NCI-H1694 treated with DMSO at 0.1 percent for 48 hours (cell line): ENCODE data around the gene APBB2.
"Not testable (repeated sequence)": the region's sequence is repeated elsewhere in the genome, so short reads cannot be mapped to it uniquely, and the experiment has no call there.

Source experiments
- DNase-seq: peaks from one replicate; lab custom pipeline; 2025; lab: John Stamatoyannopoulos, UW

The APBB2 gene

GRCh38 chr4:41156574-41156973, 57.8 kb downstream of the APBB2 start:
- DNase-seq, result no peak

GRCh38 chr4:41155194-41155830, 59.0 kb downstream of the APBB2 start:
- DNase-seq, result no peak

- no peak for DNase-seq
These were observed 59.5 kb downstream of the APBB2 start for GRCh38 chr4:41154814-41155177.

- DNase-seq, result no peak
These were observed 60.1 kb downstream of the APBB2 start for GRCh38 chr4:41154010-41154813.

- no peak for DNase-seq
These were observed 63.9 kb downstream of the APBB2 start for GRCh38 chr4:41150401-41150800.

- DNase-seq, result not testable (repeated sequence)
These were observed 64.8 kb downstream of the APBB2 start for GRCh38 chr4:41149568-41149967.

GRCh38 chr4:41148931-41149330, 65.4 kb downstream of the APBB2 start:
- no peak for DNase-seq

- no peak for DNase-seq
These were observed 66.0 kb downstream of the APBB2 start for GRCh38 chr4:41148292-41148691.

- not testable (repeated sequence) for DNase-seq
These were observed 66.8 kb downstream of the APBB2 start for GRCh38 chr4:41147570-41147969.

- DNase-seq, result no peak
These were observed 67.4 kb downstream of the APBB2 start for GRCh38 chr4:41146716-41147506.

- no peak for DNase-seq
These were observed 68.1 kb downstream of the APBB2 start for GRCh38 chr4:41146196-41146595.

GRCh38 chr4:41145571-41146078, 68.7 kb downstream of the APBB2 start:
- no peak for DNase-seq

- DNase-seq, result no peak
These were observed 69.5 kb downstream of the APBB2 start for GRCh38 chr4:41144812-41145211.

- no peak for DNase-seq
These were observed 70.3 kb downstream of the APBB2 start for GRCh38 chr4:41144040-41144379.

GRCh38 chr4:41143311-41144039, 70.9 kb downstream of the APBB2 start:
- no peak for DNase-seq

GRCh38 chr4:41142376-41143310, 71.7 kb downstream of the APBB2 start:
- no peak for DNase-seq

- DNase-seq, result no peak
These were observed 72.4 kb downstream of the APBB2 start for GRCh38 chr4:41141900-41142299.

- DNase-seq, result no peak
These were observed 73.9 kb downstream of the APBB2 start for GRCh38 chr4:41140410-41140809.

- DNase-seq, result no peak
These were observed 76.5 kb downstream of the APBB2 start for GRCh38 chr4:41137879-41138278.

GRCh38 chr4:41136456-41136855, 77.9 kb downstream of the APBB2 start:
- no peak for DNase-seq

GRCh38 chr4:41135801-41136200, 78.5 kb downstream of the APBB2 start:
- no peak for DNase-seq
